ENCODE measurements around the gene F8. TPM values are rescaled to one million over a fixed set of nuclear protein-coding genes. Genes with fewer than 3 reads are reported as not detected.

The F8 gene
- total and polyA plus RNA-seq, 10 of the 15 experiments (the other 5 are each of a cell fraction or from before 2014, with no cell fraction given) = 3.0 to 8.1 (median 5.1) TPM

DNA sequence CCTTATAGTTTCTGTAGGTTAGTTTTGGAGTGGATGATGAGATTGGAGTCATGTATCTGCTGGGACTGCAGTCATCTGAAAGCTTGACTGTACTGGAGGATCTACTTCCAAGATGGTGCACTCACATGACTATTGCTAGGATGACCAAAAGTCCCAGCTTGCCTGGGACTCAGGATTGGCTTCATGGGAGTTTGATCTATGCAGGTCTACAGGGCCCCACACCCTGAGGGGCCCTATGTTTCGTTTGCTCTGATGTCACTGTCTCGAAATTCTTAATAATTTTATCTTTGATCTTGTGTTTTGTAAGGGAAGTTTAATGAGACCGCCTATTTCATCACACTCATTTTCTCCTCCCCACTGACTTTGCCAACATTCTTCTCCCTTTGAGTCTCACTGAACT lies 188.0 kb downstream of the F8 start, which contains the start of gene SMIM9:
SMIM9 (minus strand) TSS at position 101 of the 400 bp plus-strand sequence. CDS start 3,806 bp downstream, outside the sequence.
- ChIA-PET CTCF (interaction anchor here (1.4 kb wide), 1 partner anchor 10 kb away, joined by 4 read pairs; no protein-coding TSS in a partner anchor), SMC1A (ENCODE audit: uncharacterized antibody, unreplicated experiment) (interaction anchor here (0.8 to 1.3 kb wide), 3 partner anchors 26 to 120 kb away, joined by 3 to 4 read pairs (median 3); no protein-coding TSS in a partner anchor), POLR2A (no interaction called here), RAD21 (ENCODE audit: unreplicated experiment) (interaction anchor here (1.1 to 1.9 kb wide), 3 partner anchors 8 to 86 kb away, joined by 4 to 5 read pairs (median 5); partner anchors contain the start of gene DKC1)
- WGBS (ENCODE audit: insufficient coverage, insufficient replicate concordance, low lambda C conversion rate, missing lambda C conversion rate) = 38% methylated on average over 3 of the region's 3 CpGs
- TF ChIP-seq NBN (IDR thresholded peaks at IDR 0.05) = no peak
- no peak for TF ChIP-seq ZNF622 (IDR thresholded peaks at IDR 0.05)
- no peak for TF ChIP-seq TBL1XR1 (IDR thresholded peaks at IDR 0.05; ENCODE audit: low read depth, low read length)
- TF ChIP-seq POLR2AphosphoS2 (IDR thresholded peaks at IDR 0.05; ENCODE audit: low read depth, low read length) = no peak
- TF ChIP-seq SMARCA5 (IDR thresholded peaks at IDR 0.05) = no peak
- TF ChIP-seq, protein P1, sequence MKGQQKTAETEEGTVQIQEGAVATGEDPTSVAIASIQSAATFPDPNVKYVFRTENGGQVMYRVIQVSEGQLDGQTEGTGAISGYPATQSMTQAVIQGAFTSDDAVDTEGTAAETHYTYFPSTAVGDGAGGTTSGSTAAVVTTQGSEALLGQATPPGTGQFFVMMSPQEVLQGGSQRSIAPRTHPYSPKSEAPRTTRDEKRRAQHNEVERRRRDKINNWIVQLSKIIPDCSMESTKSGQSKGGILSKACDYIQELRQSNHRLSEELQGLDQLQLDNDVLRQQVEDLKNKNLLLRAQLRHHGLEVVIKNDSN (IDR thresholded peaks at IDR 0.05; ENCODE audit: borderline replicate concordance, extremely low read length, insufficient read depth, low read depth, low read length) = no peak
- TF ChIP-seq MYC (IDR thresholded peaks at IDR 0.05; ENCODE audit: insufficient read depth, insufficient read length, insufficient replicate concordance, low read length, severe bottlenecking) = no peak
- TF ChIP-seq RAD21 (IDR thresholded peaks at IDR 0.05; ENCODE audit: insufficient read depth, low read depth, low read length) = no peak
- no peak for TF ChIP-seq PAX5 (IDR thresholded peaks at IDR 0.05; ENCODE audit: borderline replicate concordance, low read depth, low read length)
- TF ChIP-seq, protein P2, sequence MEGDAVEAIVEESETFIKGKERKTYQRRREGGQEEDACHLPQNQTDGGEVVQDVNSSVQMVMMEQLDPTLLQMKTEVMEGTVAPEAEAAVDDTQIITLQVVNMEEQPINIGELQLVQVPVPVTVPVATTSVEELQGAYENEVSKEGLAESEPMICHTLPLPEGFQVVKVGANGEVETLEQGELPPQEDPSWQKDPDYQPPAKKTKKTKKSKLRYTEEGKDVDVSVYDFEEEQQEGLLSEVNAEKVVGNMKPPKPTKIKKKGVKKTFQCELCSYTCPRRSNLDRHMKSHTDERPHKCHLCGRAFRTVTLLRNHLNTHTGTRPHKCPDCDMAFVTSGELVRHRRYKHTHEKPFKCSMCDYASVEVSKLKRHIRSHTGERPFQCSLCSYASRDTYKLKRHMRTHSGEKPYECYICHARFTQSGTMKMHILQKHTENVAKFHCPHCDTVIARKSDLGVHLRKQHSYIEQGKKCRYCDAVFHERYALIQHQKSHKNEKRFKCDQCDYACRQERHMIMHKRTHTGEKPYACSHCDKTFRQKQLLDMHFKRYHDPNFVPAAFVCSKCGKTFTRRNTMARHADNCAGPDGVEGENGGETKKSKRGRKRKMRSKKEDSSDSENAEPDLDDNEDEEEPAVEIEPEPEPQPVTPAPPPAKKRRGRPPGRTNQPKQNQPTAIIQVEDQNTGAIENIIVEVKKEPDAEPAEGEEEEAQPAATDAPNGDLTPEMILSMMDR (IDR thresholded peaks at IDR 0.05 in 2 of 3, conservative IDR thresholded peaks at IDR 0.05 in 1 of 3; ENCODE audit: control insufficient read depth in 2 of 3, extremely low read depth in 1 of 3, insufficient read depth in 1 of 3, low read depth in 3 of 3, low read length in 3 of 3) = no peak
- TF ChIP-seq, protein P3, sequence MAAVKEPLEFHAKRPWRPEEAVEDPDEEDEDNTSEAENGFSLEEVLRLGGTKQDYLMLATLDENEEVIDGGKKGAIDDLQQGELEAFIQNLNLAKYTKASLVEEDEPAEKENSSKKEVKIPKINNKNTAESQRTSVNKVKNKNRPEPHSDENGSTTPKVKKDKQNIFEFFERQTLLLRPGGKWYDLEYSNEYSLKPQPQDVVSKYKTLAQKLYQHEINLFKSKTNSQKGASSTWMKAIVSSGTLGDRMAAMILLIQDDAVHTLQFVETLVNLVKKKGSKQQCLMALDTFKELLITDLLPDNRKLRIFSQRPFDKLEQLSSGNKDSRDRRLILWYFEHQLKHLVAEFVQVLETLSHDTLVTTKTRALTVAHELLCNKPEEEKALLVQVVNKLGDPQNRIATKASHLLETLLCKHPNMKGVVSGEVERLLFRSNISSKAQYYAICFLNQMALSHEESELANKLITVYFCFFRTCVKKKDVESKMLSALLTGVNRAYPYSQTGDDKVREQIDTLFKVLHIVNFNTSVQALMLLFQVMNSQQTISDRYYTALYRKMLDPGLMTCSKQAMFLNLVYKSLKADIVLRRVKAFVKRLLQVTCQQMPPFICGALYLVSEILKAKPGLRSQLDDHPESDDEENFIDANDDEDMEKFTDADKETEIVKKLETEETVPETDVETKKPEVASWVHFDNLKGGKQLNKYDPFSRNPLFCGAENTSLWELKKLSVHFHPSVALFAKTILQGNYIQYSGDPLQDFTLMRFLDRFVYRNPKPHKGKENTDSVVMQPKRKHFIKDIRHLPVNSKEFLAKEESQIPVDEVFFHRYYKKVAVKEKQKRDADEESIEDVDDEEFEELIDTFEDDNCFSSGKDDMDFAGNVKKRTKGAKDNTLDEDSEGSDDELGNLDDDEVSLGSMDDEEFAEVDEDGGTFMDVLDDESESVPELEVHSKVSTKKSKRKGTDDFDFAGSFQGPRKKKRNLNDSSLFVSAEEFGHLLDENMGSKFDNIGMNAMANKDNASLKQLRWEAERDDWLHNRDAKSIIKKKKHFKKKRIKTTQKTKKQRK (IDR thresholded peaks at IDR 0.05; ENCODE audit: low read depth, low read length) = no peak
- no peak for TF ChIP-seq NRF1 (conservative IDR thresholded peaks at IDR 0.05; ENCODE audit: low read depth, low read length)
- TF ChIP-seq MYB (IDR thresholded peaks at IDR 0.05; ENCODE audit: borderline replicate concordance, low read depth, low read length) = no peak
- TF ChIP-seq PAX8 (IDR thresholded peaks at IDR 0.05) = no peak
- TF ChIP-seq SMAD5 (IDR thresholded peaks at IDR 0.05; ENCODE audit: low read depth) = no peak
- Histone ChIP-seq H3K4me1 (ENCODE audit: control insufficient read depth, insufficient read depth, low read length) (peaks cover 1% of the 10 kb centered on the region; the same call in 1 of the 2 replicates), H3K36me3 (ENCODE audit: control insufficient read depth in 2 of 2, insufficient read depth in 2 of 2, low read length in 1 of 2) (no peaks in the 10 kb centered on the region), H3K79me2 (ENCODE audit: control insufficient read depth, insufficient read depth, low read length) (no peaks in the 10 kb centered on the region), H3K27ac (ENCODE audit: control insufficient read depth, insufficient read depth) (no peak within 1 kb of the TSS), H2AFZ (ENCODE audit: control insufficient read depth, low read depth, low read length) (no peak within 1 kb of the TSS), H3K4me2 (ENCODE audit: control insufficient read depth, insufficient read depth) (no peak within 1 kb of the TSS), H3K9me3 (replicated peaks; ENCODE audit: control insufficient read depth, insufficient read depth, low read length) (no peaks in the 10 kb centered on the region), H3K27me3 (replicated peaks in 1 of 2; ENCODE audit: control insufficient read depth in 2 of 2, insufficient read depth in 2 of 2, low read length in 1 of 2) (no peaks in the 10 kb centered on the region), H3K9ac (ENCODE audit: control insufficient read depth, insufficient read depth, low read length) (no peak within 1 kb of the TSS), H4K20me1 (ENCODE audit: control insufficient read depth, insufficient read depth) (no peaks in the 10 kb centered on the region), H3K4me3 (no peak within 1 kb of the TSS)
- no peak for DNase-seq (ENCODE audit: low read depth, low spot score)
- intact Hi-C loops (cut with micrococcal nuclease; ENCODE audit: unreplicated experiment) (no loop called here), in situ Hi-C loops (cut with MboI) (loop anchor here (10.0 kb wide), 1 partner anchor 290 kb away; the partner anchor contains the start of genes G6PD and IKBKG)
- no peak for FAIRE-seq
- ATAC-seq = no peak
- no TSS peak for BruUV-seq (replicated peaks)
